Suprapubic skin (tissue), 3 donors: ENCODE measurements around the gene CRYL1.

Experiments used
- POLR2A ChIP-seq, 2 donors: fragments of 450-650 bp; IDR thresholded peaks; one replicate each; pipeline ENCODE4 v1.6.1; 2017; ENCODE audit warnings: antibody characterized with exemption in 2 of 2, mild to moderate bottlenecking in 2 of 2, moderate library complexity in 2 of 2
- TF ChIP-seq, protein P1 (sequence below), 2 donors: fragments of 200-600 bp in 1 of 2; fragments of 450-650 bp in 1 of 2; sonication (generic) in 1 of 2; IDR thresholded peaks; one replicate each; pipeline ENCODE4 v1.5.1; 2016 to 2019; ENCODE audit warnings: antibody characterized with exemption in 2 of 2, mild to moderate bottlenecking in 1 of 2, moderate library complexity in 1 of 2

GRCh38 chr13:20482275-20482761, 43.3 kb downstream of the CRYL1 start:
- no peak for TF ChIP-seq POLR2A (IDR thresholded peaks at IDR 0.05)
- TF ChIP-seq, protein P1, sequence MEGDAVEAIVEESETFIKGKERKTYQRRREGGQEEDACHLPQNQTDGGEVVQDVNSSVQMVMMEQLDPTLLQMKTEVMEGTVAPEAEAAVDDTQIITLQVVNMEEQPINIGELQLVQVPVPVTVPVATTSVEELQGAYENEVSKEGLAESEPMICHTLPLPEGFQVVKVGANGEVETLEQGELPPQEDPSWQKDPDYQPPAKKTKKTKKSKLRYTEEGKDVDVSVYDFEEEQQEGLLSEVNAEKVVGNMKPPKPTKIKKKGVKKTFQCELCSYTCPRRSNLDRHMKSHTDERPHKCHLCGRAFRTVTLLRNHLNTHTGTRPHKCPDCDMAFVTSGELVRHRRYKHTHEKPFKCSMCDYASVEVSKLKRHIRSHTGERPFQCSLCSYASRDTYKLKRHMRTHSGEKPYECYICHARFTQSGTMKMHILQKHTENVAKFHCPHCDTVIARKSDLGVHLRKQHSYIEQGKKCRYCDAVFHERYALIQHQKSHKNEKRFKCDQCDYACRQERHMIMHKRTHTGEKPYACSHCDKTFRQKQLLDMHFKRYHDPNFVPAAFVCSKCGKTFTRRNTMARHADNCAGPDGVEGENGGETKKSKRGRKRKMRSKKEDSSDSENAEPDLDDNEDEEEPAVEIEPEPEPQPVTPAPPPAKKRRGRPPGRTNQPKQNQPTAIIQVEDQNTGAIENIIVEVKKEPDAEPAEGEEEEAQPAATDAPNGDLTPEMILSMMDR (IDR thresholded peaks at IDR 0.05) = no peak
